GM19438 (cell line): Measurements from ENCODE around the gene CR2.
"Not testable (repeated sequence)": the region's sequence is repeated elsewhere in the genome, so short reads cannot be mapped to it uniquely, and the experiment has no call there.

Experiments
- ATAC-seq: cut with Tn5 transposase; IDR thresholded peaks from one replicate; pipeline ENCODE4 v1.9.1; 2021; ENCODE audit warnings: low read depth; ENCODE audit not compliant: unreplicated experiment

The CR2 gene

DNA sequence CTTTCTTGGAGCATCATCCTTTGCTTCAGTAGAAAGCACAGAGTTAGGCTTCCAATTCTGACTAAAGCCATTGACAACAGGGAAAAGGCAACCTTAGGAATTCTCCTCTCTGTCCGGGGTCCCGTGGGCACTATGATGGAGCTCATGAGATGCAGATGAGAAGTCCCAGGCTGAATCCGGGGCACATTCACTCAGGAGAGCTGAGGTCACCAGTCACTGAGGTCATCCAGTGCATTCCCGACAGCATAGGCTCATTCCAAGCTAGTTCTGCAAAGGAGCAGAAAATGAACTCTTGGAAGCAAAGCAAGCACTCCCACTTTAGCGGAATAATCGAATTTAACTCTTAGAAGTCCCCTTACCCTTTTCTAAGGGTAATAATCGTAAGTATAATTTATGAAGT lies 48.6 kb downstream of the CR2 start:
- ATAC-seq: no peak

DNA sequence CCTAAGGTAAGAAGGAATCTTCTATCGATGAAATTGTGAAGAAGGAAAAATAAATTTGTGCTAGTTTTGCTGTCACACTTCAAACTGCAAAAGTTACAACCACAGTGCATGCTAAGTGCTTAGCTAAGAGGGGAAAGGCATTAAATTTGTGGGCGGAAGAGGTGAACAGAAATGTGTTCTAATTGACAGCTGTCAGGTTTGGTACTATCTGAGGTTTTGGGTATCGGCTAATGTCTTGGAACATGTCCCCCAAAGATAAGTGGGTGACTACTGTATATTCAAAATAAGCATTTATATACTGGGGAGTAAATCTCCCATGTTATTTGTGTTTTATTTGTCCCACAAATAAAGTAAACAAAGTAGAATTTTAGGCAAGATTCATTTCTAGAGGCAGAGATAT lies 49.8 kb downstream of the CR2 start:
- ATAC-seq: no peak

DNA sequence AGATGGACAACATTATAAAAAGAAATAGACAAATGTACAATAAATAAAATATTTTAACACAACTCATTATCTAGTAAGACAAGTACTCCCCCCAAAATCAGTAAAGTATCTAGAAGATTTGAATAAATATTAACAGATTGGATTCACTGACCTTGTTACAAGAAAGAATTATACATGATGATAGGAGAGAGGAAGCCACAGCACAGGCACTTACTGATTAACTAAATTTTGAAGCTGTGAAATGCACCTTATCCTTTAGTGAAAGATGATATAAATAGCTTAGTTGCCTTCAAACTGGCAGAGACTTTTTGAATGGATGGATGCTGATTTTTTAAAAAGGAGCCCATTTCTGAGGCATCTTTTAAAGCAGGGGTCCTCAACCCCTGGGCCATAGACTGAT lies 50.3 kb downstream of the CR2 start:
- ATAC-seq: no peak

DNA sequence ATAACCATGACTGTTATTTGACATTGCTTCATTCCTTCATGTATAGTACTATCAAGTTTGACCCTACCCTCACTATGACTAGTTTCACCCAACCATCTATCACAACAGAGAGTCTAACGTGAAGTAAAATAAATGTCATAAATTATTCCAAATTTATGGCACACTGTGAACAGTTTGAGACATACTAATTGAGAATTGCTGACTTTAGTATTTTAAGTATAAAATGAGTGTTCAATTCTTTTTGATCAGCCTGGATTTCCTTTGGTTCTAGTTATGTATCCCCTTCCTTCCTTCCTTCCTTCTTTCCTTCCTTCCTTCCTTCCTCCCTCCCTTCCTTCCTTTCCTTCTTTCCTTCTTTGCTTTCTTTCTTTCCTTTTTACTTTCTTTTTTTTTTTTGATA lies 56.3 kb downstream of the CR2 start:
- no peak for ATAC-seq

DNA sequence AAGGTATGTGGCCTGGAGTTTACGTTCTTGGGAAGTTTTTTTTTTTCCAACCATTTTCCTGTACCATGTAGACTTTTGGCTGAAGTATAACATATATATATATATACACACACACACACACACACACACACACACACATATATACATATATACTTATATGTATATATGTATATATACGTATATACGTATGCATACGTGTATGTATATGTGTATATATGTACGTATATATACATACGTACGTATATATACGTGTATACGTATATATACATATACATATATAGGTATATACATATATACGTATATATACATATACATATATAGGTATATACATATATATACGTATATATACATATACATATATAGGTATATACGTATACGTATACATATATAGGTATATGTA lies 60.8 kb downstream of the CR2 start:
- no peak for ATAC-seq

DNA sequence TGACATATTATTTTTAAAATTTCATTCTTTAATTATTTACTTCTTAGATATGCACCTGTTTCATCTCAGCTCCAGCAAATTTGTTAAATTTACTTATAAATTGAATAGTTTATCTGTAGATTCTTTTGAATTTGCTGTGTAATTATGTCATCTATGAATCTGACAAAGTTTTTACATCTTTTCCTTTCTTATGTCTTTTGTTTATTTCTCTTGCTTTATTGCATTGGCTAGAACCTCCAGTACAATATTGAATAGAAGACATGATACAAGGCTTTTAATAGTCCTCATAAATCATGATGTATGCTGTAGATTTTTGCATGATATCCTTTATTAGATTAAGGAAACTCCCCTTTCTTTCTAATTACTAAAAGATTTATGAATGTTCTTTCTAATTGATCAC lies 62.6 kb downstream of the CR2 start:
- no peak for ATAC-seq

DNA sequence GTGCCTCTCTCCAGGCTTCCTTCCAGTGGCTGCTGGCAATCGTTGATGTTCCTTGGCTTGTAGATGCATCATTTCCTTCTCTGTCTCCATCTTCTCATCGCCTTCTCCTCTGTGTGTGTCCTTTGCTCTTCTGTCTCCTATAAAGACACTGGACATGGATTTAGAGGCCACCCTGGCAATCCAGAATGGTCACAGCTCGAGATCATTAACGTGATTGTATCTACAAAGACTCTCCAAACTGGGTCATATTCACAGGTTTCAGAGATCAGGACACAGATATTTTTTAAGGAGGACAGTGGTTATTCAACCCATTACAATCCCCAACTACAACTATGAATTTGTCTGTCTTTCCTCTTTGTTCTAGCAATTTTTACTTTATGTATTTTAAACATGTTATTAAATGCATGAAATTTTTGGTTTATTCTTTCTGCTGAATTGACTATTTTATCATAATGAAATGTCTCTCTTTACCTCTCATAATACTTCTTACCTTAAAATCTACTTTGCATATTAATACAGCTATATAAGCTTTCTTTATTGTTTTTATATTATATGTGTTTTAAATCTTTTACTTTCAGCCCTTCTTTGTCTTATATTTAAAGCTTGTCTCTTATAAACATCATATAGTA lies 64.6 kb downstream of the CR2 start:
- ATAC-seq: no peak

DNA sequence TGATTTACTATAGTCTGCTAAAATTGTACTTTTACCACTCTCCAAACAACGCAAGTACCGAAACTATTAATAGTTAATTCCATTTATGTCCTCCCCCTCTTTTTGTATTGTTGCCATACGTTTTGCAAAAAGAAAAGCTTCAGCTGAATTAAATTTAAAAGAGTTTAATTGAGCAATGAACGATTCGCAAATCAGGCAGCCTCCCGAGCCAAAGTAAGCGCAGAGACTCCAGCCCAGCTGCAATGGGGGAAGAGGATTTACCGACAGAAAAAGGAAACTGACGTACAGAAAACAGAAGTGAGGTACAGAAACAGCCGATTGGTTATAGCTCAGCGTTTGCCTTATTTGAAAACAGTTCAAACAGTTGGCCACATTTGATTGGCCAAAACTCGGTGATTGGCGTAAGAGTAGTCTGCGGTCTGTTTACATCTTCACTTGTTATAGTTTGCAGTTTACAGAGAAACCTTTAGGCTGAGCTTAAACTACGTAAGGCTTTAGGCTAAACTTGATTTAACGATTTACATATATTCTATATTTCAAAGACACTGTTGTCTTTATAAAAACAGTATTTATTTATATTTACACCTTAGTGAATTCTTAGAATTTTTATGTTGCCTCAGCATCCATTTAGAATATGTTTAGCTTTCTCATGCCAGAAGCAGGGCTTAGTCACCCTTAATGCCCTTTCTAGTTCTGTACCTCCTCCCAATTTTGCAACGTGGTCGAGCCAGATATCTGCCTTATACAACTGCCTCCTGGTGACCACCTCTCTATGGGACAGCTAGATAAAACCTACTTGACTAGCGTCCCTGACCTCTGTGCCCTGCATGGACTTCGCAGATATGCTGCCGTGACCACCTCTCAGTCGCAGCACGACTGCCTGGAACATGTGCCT lies 65.6 kb downstream of the CR2 start:
- ATAC-seq: no peak

DNA sequence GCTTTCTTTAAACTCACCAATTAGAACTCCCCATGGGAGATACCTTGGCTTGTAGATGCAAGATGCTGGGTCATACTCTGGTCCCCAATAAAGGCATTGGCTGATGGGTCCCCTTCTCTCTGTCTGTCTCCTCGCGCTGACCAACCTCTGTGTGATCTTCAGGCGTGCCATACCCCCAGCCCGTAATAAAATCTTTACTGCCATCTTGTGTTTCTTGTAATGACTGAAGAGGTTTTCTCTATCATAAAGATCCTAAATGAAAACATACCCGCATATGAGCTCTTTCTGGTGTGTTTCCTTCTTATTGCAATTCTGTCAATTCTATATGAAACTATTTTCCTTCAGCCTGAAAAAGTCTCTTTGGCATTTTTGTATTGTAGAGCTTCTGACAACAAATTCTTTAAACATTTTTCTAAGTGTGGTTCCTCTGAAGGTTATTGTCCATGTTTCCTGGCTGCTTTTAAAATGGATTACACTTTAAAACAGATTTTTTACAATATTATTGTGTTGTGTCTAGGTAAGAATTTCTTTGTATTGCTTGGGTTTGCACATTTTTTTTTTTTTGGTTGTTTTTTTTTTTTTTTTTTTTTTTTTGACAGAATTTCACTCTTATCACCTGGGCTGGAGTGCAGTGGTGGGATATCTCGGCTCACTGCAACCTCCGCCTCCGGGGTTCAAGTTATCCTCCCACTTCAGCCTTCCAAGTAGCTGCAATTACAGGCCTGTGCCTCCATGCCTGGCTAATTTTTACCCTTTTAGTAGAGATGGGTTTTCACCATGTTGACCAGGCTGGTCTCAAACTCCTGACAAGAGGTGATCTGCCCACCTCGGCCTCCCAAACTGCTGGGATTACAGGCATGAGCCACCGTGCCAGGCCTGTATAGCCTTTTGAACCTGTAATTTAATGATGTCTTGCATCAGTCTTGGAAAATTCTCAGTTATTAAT lies 66.5 kb downstream of the CR2 start:
- not testable (repeated sequence) for ATAC-seq

DNA sequence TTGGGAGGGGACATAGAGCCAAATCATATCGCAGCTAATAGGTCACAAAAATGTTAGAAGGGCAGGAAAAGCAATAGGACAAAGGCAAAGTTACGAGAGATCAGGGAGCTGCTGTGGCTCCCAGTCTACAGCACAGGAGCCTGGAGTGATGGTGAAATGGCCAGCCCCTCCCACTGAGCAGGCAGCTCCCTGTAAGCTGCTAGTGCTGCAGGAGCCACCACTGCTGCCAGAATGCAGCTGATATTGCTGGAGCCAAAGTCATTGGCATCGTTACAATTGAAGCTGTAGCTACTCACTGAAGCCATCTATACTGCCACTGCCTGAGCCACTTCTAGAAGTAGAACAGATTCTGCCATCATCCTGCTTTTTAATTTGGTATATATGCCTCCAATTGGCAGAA lies 71.1 kb downstream of the CR2 start:
- not testable (repeated sequence) for ATAC-seq

DNA sequence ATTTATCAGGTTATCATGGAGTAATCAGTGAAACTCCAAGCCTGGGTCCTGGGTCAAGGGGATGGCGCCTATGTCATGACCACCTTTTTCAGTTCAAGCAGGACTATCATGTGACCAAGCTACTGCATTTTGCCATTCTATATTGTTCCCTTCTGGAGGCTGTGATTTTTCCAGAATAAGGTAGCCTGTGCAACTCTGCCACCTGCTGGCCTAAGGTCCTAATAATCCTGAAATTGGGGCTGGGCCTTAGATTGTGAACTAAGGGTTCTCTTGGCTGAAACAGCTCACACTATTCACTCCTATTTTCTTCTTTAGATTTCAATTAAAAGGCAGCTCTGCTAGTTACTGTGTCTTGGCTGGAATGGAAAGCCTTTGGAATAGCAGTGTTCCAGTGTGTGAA lies 74.3 kb downstream of the CR2 start:
- not testable (repeated sequence) for ATAC-seq

DNA sequence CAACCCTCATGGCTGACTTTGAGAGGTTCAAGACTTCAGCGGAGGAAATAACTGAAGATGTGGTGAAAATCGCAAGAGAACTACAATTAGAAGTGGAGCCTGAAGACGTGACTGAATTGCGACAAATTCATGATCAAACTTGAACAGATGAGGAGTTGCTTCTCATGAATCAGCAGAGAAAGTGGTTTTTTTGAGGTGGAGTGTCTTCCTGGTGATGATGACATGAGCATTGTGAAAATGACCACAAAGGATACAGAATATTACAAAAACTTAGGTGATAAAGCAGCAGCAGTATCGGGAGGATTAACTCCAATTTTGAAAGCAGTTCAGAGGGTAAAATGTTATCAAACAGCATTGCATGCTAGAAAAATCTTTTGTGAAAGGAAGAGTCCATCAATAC lies 82.1 kb downstream of the CR2 start:
- ATAC-seq: not testable (repeated sequence)
